ENCODE measurements around the gene COL18A1.

- TF ChIP-seq, protein P1, sequence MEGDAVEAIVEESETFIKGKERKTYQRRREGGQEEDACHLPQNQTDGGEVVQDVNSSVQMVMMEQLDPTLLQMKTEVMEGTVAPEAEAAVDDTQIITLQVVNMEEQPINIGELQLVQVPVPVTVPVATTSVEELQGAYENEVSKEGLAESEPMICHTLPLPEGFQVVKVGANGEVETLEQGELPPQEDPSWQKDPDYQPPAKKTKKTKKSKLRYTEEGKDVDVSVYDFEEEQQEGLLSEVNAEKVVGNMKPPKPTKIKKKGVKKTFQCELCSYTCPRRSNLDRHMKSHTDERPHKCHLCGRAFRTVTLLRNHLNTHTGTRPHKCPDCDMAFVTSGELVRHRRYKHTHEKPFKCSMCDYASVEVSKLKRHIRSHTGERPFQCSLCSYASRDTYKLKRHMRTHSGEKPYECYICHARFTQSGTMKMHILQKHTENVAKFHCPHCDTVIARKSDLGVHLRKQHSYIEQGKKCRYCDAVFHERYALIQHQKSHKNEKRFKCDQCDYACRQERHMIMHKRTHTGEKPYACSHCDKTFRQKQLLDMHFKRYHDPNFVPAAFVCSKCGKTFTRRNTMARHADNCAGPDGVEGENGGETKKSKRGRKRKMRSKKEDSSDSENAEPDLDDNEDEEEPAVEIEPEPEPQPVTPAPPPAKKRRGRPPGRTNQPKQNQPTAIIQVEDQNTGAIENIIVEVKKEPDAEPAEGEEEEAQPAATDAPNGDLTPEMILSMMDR (IDR thresholded peaks at IDR 0.05), result no peak
- TF ChIP-seq POLR2A (IDR thresholded peaks at IDR 0.05), result no peak
These were observed 9.6 kb downstream of the COL18A1 start for GRCh38 chr21:45414396-45415187.
